Activated CD8-positive, alpha-beta memory T cell treated with anti-CD3 and anti-CD28 coated beads, Interleukin-2, amount 10 ng/mL, durations not matched to agents 7 days and 5 days (primary cell): ENCODE measurements around the gene PDZRN3. TPM values are rescaled to one million over a fixed set of nuclear protein-coding genes. Genes with fewer than 3 reads are reported as not detected.

Experiments
- ATAC-seq: fragments of 150-1000 bp; cut with Tn5 transposase; one replicate; pipeline ENCODE4 v1.10.0; 2021; ENCODE audit warnings: moderate library complexity
- CTCF ChIA-PET: fragments of 350-600 bp; sonication (Branson Sonifier 250); formaldehyde crosslinking; loops from one replicate; lab custom pipeline; 2021; ENCODE audit warnings: antibody characterized with exemption; lab: Charles Lee
- DNase-seq: peaks from one replicate; pipeline ENCODE4 v3.0.0-alpha.2; 2020
- H3K27ac Mint-ChIP-seq: one replicate; pipeline ENCODE4 v1.8.0; 2021; ENCODE audit warnings: mild to moderate bottlenecking, mixed read lengths
- H3K27me3 Mint-ChIP-seq: one replicate; pipeline ENCODE4 v1.8.0; 2021; ENCODE audit warnings: mixed read lengths
- H3K36me3 Mint-ChIP-seq: one replicate; pipeline ENCODE4 v1.8.0; 2021; ENCODE audit warnings: mild to moderate bottlenecking, mixed read lengths
- H3K4me1 Mint-ChIP-seq: one replicate; pipeline ENCODE4 v1.8.0; 2021; ENCODE audit warnings: mixed read lengths
- H3K4me3 Mint-ChIP-seq: one replicate; pipeline ENCODE4 v1.8.0; 2021; ENCODE audit warnings: mild to moderate bottlenecking, moderate library complexity, mixed read lengths
- H3K9me3 Mint-ChIP-seq: one replicate; pipeline ENCODE4 v1.8.0; 2022; ENCODE audit warnings: low read depth, mixed read lengths
- total RNA-seq, 2 experiments: library from RNA; stranded (reverse); gene quantifications; one replicate each; pipeline ENCODE4 v1.2.3, GENCODE V29; 2021

PDZRN3 gene
- total RNA-seq, 2 experiments from 2014 or later, result not detected

GRCh38 chr3:73422571-73422970 lies 202.2 kb downstream of the PDZRN3 start:
- Mint-ChIP-seq H3K27me3 (no peaks in the 10 kb centered on the region), H3K27ac (no peak overlapping the region), H3K36me3 (no peaks in the 10 kb centered on the region), H3K4me3 (no peak overlapping the region), H3K9me3 (no peaks in the 10 kb centered on the region), H3K4me1 (no peaks in the 10 kb centered on the region)
- ATAC-seq (no peak), DNase-seq (no peak)
- CTCF ChIA-PET, result no interaction called here

GRCh38 chr3:73419942-73420341 lies 204.8 kb downstream of the PDZRN3 start:
- H3K4me1 Mint-ChIP-seq, result no peaks in the 10 kb centered on the region
- ATAC-seq, result no peak
- no peak overlapping the region for H3K27ac Mint-ChIP-seq
- no peaks in the 10 kb centered on the region for H3K36me3 Mint-ChIP-seq
- no peak for DNase-seq
- H3K4me3 Mint-ChIP-seq, result no peak overlapping the region
- H3K27me3 Mint-ChIP-seq, result no peaks in the 10 kb centered on the region
- H3K9me3 Mint-ChIP-seq, result no peaks in the 10 kb centered on the region
- CTCF ChIA-PET, result interaction anchor here (0.7 kb wide), 1 partner anchor 14 kb away, joined by 3 read pairs; no protein-coding TSS in a partner anchor

- Mint-ChIP-seq H3K9me3 (no peaks in the 10 kb centered on the region), H3K4me3 (no peak overlapping the region), H3K27ac (no peak overlapping the region), H3K4me1 (no peaks in the 10 kb centered on the region), H3K36me3 (no peaks in the 10 kb centered on the region), H3K27me3 (no peaks in the 10 kb centered on the region)
- no peak for ATAC-seq
- DNase-seq, result no peak
- CTCF ChIA-PET, result interaction anchor here (0.7 kb wide), 1 partner anchor 15 kb away, joined by 3 read pairs; no protein-coding TSS in a partner anchor
Observed at GRCh38 chr3:73419179-73419803, 205.4 kb downstream of the PDZRN3 start.

GRCh38 chr3:73418681-73419080 lies 206.1 kb downstream of the PDZRN3 start:
- no peaks in the 10 kb centered on the region for H3K4me1 Mint-ChIP-seq
- no peak overlapping the region for H3K4me3 Mint-ChIP-seq
- ATAC-seq (no peak), DNase-seq (no peak)
- H3K9me3 Mint-ChIP-seq, result no peaks in the 10 kb centered on the region
- no peaks in the 10 kb centered on the region for H3K36me3 Mint-ChIP-seq
- CTCF ChIA-PET, result no interaction called here
- H3K27me3 Mint-ChIP-seq, result no peaks in the 10 kb centered on the region
- no peak overlapping the region for H3K27ac Mint-ChIP-seq

- H3K27me3 Mint-ChIP-seq, result no peaks in the 10 kb centered on the region
- no peaks in the 10 kb centered on the region for H3K9me3 Mint-ChIP-seq
- CTCF ChIA-PET, result no interaction called here
- DNase-seq, result no peak
- no peak overlapping the region for H3K4me3 Mint-ChIP-seq
- no peaks in the 10 kb centered on the region for H3K36me3 Mint-ChIP-seq
- ATAC-seq, result no peak
- no peak overlapping the region for H3K27ac Mint-ChIP-seq
- H3K4me1 Mint-ChIP-seq, result no peaks in the 10 kb centered on the region
Observed at GRCh38 chr3:73415118-73415517, 209.6 kb downstream of the PDZRN3 start.

GRCh38 chr3:73413619-73414018 lies 211.1 kb downstream of the PDZRN3 start:
- H3K27me3 Mint-ChIP-seq, result no peaks in the 10 kb centered on the region
- no peaks in the 10 kb centered on the region for H3K9me3 Mint-ChIP-seq
- DNase-seq (no peak), ATAC-seq (no peak)
- CTCF ChIA-PET, result no interaction called here
- no peak overlapping the region for H3K27ac Mint-ChIP-seq
- H3K4me1 Mint-ChIP-seq, result no peaks in the 10 kb centered on the region
- H3K36me3 Mint-ChIP-seq, result no peaks in the 10 kb centered on the region
- no peak overlapping the region for H3K4me3 Mint-ChIP-seq

GRCh38 chr3:73411993-73412392 lies 212.7 kb downstream of the PDZRN3 start:
- Mint-ChIP-seq H3K36me3 (no peaks in the 10 kb centered on the region), H3K4me3 (no peak overlapping the region), H3K27me3 (no peaks in the 10 kb centered on the region), H3K27ac (no peak overlapping the region), H3K9me3 (no peaks in the 10 kb centered on the region), H3K4me1 (no peaks in the 10 kb centered on the region)
- ATAC-seq (no peak), DNase-seq (no peak)
- CTCF ChIA-PET, result no interaction called here

- H3K4me1 Mint-ChIP-seq, result no peaks in the 10 kb centered on the region
- H3K27me3 Mint-ChIP-seq, result no peaks in the 10 kb centered on the region
- H3K4me3 Mint-ChIP-seq, result no peak overlapping the region
- ATAC-seq, result no peak
- no peak for DNase-seq
- CTCF ChIA-PET, result interaction anchor here (0.6 kb wide), 1 partner anchor 900 kb away, joined by 3 read pairs; no protein-coding TSS in a partner anchor
- no peaks in the 10 kb centered on the region for H3K9me3 Mint-ChIP-seq
- no peaks in the 10 kb centered on the region for H3K36me3 Mint-ChIP-seq
- H3K27ac Mint-ChIP-seq, result no peak overlapping the region
Observed at GRCh38 chr3:73411545-73411944, 213.2 kb downstream of the PDZRN3 start.

GRCh38 chr3:73409138-73409763 lies 215.5 kb downstream of the PDZRN3 start:
- Mint-ChIP-seq H3K27me3 (no peaks in the 10 kb centered on the region), H3K27ac (no peak overlapping the region), H3K4me3 (no peak overlapping the region), H3K4me1 (no peaks in the 10 kb centered on the region), H3K9me3 (no peaks in the 10 kb centered on the region), H3K36me3 (no peaks in the 10 kb centered on the region)
- no peak for ATAC-seq
- DNase-seq, result no peak
- CTCF ChIA-PET, result no interaction called here

- no peak for DNase-seq
- Mint-ChIP-seq H3K4me1 (no peaks in the 10 kb centered on the region), H3K27ac (no peak overlapping the region), H3K27me3 (no peaks in the 10 kb centered on the region), H3K36me3 (no peaks in the 10 kb centered on the region), H3K9me3 (no peaks in the 10 kb centered on the region), H3K4me3 (no peak overlapping the region)
- no peak for ATAC-seq
- CTCF ChIA-PET, result no interaction called here
Observed at GRCh38 chr3:73408634-73409033, 216.1 kb downstream of the PDZRN3 start.

GRCh38 chr3:73407577-73407976 lies 217.2 kb downstream of the PDZRN3 start:
- H3K9me3 Mint-ChIP-seq, result no peaks in the 10 kb centered on the region
- no peak for ATAC-seq

GRCh38 chr3:73405853-73406252 lies 218.9 kb downstream of the PDZRN3 start:
- ATAC-seq (no peak), DNase-seq (no peak)
- Mint-ChIP-seq H3K36me3 (no peaks in the 10 kb centered on the region), H3K4me3 (no peak overlapping the region), H3K9me3 (no peaks in the 10 kb centered on the region), H3K27ac (no peak overlapping the region), H3K27me3 (no peaks in the 10 kb centered on the region), H3K4me1 (no peaks in the 10 kb centered on the region)
- CTCF ChIA-PET, result no interaction called here

More at GRCh38 chr3:73407577-73407976, 217.2 kb downstream of the PDZRN3 start:
- Mint-ChIP-seq H3K4me1 (no peaks in the 10 kb centered on the region), H3K27me3 (no peaks in the 10 kb centered on the region), H3K4me3 (no peak overlapping the region), H3K36me3 (no peaks in the 10 kb centered on the region), H3K27ac (no peak overlapping the region)
- no peak for DNase-seq
- CTCF ChIA-PET, result no interaction called here

- H3K4me1 Mint-ChIP-seq, result no peaks in the 10 kb centered on the region
- ATAC-seq (no peak), DNase-seq (no peak)
- H3K27ac Mint-ChIP-seq, result no peak overlapping the region
- H3K27me3 Mint-ChIP-seq, result no peaks in the 10 kb centered on the region
- no peak overlapping the region for H3K4me3 Mint-ChIP-seq
- no peaks in the 10 kb centered on the region for H3K36me3 Mint-ChIP-seq
- no peaks in the 10 kb centered on the region for H3K9me3 Mint-ChIP-seq
- CTCF ChIA-PET, result no interaction called here
Observed at GRCh38 chr3:73405000-73405399, 219.7 kb downstream of the PDZRN3 start.

- no peaks in the 10 kb centered on the region for H3K36me3 Mint-ChIP-seq
- H3K4me1 Mint-ChIP-seq, result no peaks in the 10 kb centered on the region
Observed at GRCh38 chr3:73404435-73404834, 220.3 kb downstream of the PDZRN3 start.

More at GRCh38 chr3:73404435-73404834, 220.3 kb downstream of the PDZRN3 start:
- ATAC-seq, result no peak
- CTCF ChIA-PET, result no interaction called here
- no peak for DNase-seq
- no peak overlapping the region for H3K4me3 Mint-ChIP-seq
- H3K27ac Mint-ChIP-seq, result no peak overlapping the region
- no peaks in the 10 kb centered on the region for H3K9me3 Mint-ChIP-seq
- H3K27me3 Mint-ChIP-seq, result no peaks in the 10 kb centered on the region
